ENCODE data around the gene DNAJB7.
"Not testable (repeated sequence)": the region's sequence is repeated elsewhere in the genome, so short reads cannot be mapped to it uniquely, and the experiment has no call there.

The DNAJB7 gene

DNA sequence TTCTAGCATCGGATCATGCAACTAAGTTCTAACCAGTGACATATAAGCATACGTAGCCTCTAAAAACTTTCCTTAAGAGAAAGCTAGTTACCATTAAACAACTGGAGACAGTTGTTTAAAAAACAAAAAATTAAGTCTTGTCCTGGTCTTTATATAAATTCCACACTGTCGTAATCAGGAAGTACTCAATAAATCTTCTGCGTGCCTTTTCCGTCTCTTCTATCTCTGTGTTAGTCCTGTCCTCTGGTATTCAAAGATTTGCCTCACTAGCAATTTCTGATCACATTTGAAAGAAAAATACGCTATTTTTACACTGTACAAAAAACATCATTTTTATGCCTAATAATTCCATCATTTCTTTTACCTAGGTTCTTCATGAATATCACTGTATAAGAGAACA lies 32.8 kb downstream of the DNAJB7 start:
- no peak overlapping the region for H3K27ac ChIP-seq (ENCODE audit: low read depth, low read length)
- H3K4me1 ChIP-seq (ENCODE audit: control insufficient read depth, insufficient read depth, low read length) = no peaks in the 10 kb centered on the region
- no peaks in the 10 kb centered on the region for H3K36me3 ChIP-seq (ENCODE audit: control insufficient read depth, insufficient read depth, low read length)
- H3K4me3 ChIP-seq (ENCODE audit: low read length) = no peak overlapping the region
- no peak overlapping the region for H3K9ac ChIP-seq (ENCODE audit: low read length)
- H3K27me3 ChIP-seq (ENCODE audit: control insufficient read depth, insufficient read depth, low read length) = no peaks in the 10 kb centered on the region

DNA sequence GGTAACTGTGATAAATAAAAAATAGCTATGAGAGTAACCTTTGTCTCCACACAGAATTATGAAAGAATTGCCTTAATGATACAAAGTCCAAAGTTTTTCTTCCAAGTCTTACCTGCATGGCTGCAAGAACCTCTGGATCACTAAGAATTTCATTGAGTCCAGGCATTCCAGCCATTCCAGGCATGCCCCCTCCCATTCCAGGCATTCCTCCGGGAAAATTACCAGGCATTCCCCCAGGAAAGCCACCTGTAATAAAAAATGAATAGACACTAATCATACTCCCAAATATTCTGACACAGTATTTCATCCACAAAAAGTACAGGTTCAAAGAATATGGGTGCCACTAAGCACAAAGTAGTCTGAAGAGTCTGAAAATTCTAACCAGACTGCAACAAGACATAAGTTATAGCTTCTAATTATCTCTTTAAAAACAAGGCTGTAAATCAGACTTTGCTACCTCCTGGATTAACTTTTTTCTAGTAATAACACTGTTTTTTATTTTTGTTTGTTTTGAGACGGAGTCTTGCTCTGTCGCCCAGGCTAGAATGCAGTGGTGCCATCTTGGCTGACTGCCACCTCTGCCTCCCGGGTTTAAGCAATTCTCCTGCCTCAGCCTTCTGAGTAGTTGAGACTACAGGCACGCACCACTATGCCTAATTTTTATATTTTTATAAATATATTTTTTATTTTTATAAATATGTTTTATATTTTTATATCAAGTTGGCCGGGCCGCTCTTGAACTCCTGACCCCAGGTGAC lies 34.8 kb downstream of the DNAJB7 start:
- no peak overlapping the region for H3K9ac ChIP-seq (ENCODE audit: low read length)
- H3K4me1 ChIP-seq (ENCODE audit: control insufficient read depth, insufficient read depth, low read length) = no peaks in the 10 kb centered on the region
- H3K4me3 ChIP-seq (ENCODE audit: low read length) = no peak overlapping the region
- no peaks in the 10 kb centered on the region for H3K36me3 ChIP-seq (ENCODE audit: control insufficient read depth, insufficient read depth, low read length)
- H3K27me3 ChIP-seq (ENCODE audit: control insufficient read depth, insufficient read depth, low read length) = no peaks in the 10 kb centered on the region
- no peak overlapping the region for H3K27ac ChIP-seq (ENCODE audit: low read depth, low read length)

DNA sequence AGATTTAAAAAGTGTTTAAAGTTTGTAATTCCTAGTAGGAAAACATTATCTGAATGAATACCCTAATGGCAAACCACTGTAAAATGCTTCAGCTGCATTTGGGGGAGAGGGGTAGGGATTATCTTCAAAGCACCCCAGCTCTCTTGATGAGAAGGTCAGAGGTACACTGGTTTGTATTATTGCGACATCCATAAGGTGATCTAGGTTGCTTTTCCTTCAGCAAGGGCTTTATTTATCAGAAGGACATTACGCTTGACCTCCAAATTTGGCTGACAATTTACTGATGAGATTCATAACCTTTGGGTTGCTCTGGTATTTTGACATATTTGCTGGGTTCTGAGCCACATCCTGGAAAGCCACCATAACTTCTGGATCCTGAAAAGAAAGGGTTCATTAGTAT lies 35.6 kb downstream of the DNAJB7 start:
- not testable (repeated sequence) for H3K4me1 ChIP-seq (ENCODE audit: control insufficient read depth, insufficient read depth, low read length); H3K9ac ChIP-seq (ENCODE audit: low read length); H3K36me3 ChIP-seq (ENCODE audit: control insufficient read depth, insufficient read depth, low read length); H3K27me3 ChIP-seq (ENCODE audit: control insufficient read depth, insufficient read depth, low read length); H3K27ac ChIP-seq (ENCODE audit: low read depth, low read length); H3K4me3 ChIP-seq (ENCODE audit: low read length)

DNA sequence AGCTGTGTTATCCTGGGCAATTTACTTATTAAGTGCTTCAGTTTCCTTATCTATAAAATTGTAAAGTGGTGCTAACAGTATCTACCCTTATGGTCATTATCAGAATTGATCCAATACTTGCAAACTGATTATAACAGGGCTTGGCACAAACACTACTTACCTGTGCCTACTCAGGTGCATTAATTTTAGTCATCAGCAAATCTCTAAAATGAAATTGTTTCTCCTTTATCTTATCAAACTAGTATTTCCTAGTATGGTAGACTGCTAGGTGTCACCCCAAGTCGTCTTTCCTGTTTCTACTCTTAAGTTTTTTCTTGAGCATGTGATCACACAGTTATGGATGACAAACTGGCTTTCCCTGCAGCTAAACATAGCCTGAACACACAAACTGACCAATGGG lies 38.5 kb downstream of the DNAJB7 start:
- Histone ChIP-seq H3K27me3 (ENCODE audit: control insufficient read depth, insufficient read depth, low read length) (no peaks in the 10 kb centered on the region), H3K4me1 (ENCODE audit: control insufficient read depth, insufficient read depth, low read length) (peaks cover 3% of the 10 kb centered on the region), H3K4me3 (ENCODE audit: low read length) (no peak overlapping the region), H3K9ac (ENCODE audit: low read length) (no peak overlapping the region), H3K36me3 (ENCODE audit: control insufficient read depth, insufficient read depth, low read length) (no peaks in the 10 kb centered on the region), H3K27ac (ENCODE audit: low read depth, low read length) (no peak overlapping the region)

DNA sequence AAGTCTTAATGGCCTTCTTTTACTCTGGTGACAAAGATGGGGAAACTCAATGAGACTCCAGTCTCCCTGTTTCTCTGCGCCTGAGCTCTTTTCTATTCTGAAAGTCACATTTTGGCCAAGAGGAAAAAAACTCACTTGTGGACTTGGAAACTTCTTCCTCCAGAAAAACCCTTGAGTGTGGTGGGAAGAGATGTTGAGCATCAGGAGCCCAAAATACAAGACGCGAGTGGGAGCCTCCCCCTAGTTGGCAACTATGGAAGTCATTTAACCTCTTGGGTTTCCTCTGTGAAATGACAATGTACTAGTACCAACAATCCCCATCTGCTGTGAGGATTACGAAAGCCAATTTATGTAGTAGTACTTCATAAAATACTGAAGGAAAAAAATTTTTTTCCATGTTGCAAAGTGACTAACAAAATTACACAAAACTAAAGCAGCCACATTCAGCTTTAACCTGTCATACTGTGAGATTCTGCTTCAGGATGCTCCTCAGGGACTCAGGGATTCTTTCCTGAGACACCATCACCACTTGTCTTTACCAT lies 42.2 kb downstream of the DNAJB7 start:
- H3K27me3 ChIP-seq (ENCODE audit: control insufficient read depth, insufficient read depth, low read length) = no peaks in the 10 kb centered on the region
- H3K4me3 ChIP-seq (ENCODE audit: low read length) = peak overlapping the region; percentile 51
- H3K27ac ChIP-seq (ENCODE audit: low read depth, low read length) = peak overlapping the region; percentile 2
- H3K36me3 ChIP-seq (ENCODE audit: control insufficient read depth, insufficient read depth, low read length) = no peaks in the 10 kb centered on the region
- peaks cover 15% of the 10 kb centered on the region for H3K4me1 ChIP-seq (ENCODE audit: control insufficient read depth, insufficient read depth, low read length)
- H3K9ac ChIP-seq (ENCODE audit: low read length) = no peak overlapping the region

DNA sequence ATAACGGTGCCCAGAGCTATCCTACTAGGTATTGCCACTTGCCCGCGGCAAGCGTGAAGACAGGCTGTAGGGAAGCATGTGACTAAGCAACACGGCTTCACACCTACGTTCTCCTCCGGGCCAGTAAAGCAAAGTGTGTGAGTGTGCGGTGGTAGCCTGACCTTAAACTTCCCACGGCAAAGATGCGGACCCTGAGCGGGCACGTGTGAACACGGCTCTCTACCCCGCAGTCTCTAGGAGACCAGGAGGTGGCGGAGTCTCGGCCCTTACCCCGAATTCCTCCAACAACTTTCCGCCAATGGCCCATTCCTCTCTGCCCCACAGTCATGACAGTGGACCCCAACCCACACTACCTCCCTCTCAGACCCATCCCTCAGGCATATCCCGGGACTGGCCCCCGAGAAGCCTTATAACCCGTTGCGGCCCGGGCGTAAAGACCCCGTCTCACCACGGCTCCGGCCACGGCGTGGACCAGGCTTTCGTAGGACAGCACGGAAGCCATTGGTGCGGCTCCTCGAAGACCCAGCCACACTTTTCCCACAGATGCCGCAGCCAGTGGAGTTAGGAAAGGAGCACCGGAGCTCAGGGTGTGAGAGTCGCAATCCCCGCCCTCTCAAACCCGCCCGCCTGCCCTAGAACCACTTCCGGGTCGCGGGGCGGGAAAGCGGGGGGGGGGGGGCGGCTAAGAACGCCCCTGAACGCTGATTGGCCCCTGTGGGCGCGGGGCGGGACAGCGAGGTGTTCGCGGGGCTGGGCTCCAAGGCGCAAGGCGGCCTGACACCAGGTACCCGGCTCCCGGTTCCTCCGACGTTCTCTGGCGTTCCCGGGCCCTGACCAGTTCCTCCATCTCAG lies 42.9 kb downstream of the DNAJB7 start, which contains the start of gene SLC25A17:
Gene SLC25A17, minus strand, starts transcription at position 600 of the 852 bp plus-strand sequence. Its CDS starts 98 bp downstream, at position 502.
- Histone ChIP-seq H3K27me3 (ENCODE audit: control insufficient read depth, insufficient read depth, low read length) (no peaks in the 10 kb centered on the region), H3K4me1 (ENCODE audit: control insufficient read depth, insufficient read depth, low read length) (peaks cover 15% of the 10 kb centered on the region), H3K9ac (ENCODE audit: low read length) (peak within 1 kb of the TSS; percentile 92), H3K4me3 (ENCODE audit: low read length) (peak within 1 kb of the TSS; percentile 99), H3K36me3 (ENCODE audit: control insufficient read depth, insufficient read depth, low read length) (no peaks in the 10 kb centered on the region), H3K27ac (ENCODE audit: low read depth, low read length) (peak within 1 kb of the TSS; percentile 79)

DNA sequence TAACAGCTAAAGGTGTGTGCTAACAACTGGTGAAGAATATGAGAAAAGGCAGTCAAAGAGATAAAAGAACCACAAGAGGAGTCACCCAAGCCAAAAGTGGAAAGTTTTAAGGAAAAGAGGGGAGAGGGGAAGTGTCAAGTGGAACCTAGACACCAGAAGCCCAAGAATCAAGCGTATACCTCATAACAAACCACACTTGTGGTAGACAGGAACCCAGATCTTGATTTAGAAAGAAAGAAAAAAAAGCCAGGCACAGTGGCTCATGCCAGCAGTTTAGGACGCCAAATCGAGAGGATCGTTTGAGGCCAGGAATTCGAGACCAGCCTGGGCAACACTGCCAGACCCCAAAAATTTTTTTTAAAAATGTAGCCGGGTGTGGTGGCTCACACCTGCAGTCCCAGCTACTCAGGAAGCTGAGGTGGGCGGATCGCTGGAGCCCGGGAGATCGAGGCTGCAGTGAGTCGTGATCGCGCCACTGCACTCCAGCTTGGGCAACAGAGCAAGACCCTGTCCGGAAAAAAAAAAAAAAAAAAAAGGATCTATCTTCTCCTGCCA lies 43.6 kb downstream of the DNAJB7 start:
- no peak overlapping the region for H3K27ac ChIP-seq (ENCODE audit: low read depth, low read length)
- H3K4me3 ChIP-seq (ENCODE audit: low read length) = peak overlapping the region; percentile 99
- no peaks in the 10 kb centered on the region for H3K36me3 ChIP-seq (ENCODE audit: control insufficient read depth, insufficient read depth, low read length)
- H3K9ac ChIP-seq (ENCODE audit: low read length) = peak overlapping the region; percentile 92
- H3K4me1 ChIP-seq (ENCODE audit: control insufficient read depth, insufficient read depth, low read length) = peaks cover 15% of the 10 kb centered on the region
- H3K27me3 ChIP-seq (ENCODE audit: control insufficient read depth, insufficient read depth, low read length) = no peaks in the 10 kb centered on the region

DNA sequence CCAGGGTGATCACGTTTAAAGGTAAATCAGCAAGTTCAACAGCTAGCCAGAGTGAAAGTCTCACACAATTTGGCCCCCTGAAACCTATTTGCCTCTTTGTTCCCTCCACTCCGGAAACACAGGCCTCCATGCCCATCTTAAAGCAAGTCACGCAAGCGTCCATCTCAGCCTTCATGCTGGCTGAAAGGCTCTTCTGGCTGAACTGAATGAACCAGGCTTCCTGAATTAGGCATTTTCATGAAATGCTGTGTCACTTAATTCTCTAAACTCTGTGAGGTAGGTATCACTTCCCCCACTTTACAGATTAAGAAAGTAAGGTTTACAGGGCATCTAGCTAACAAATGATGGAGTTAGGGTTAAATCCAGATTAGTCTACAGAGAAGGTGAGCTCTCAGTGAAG lies 44.2 kb downstream of the DNAJB7 start:
- no peaks in the 10 kb centered on the region for H3K36me3 ChIP-seq (ENCODE audit: control insufficient read depth, insufficient read depth, low read length)
- H3K4me3 ChIP-seq (ENCODE audit: low read length) = peak overlapping the region; percentile 99
- H3K27me3 ChIP-seq (ENCODE audit: control insufficient read depth, insufficient read depth, low read length) = no peaks in the 10 kb centered on the region
- H3K27ac ChIP-seq (ENCODE audit: low read depth, low read length) = no peak overlapping the region
- H3K4me1 ChIP-seq (ENCODE audit: control insufficient read depth, insufficient read depth, low read length) = peaks cover 15% of the 10 kb centered on the region
- H3K9ac ChIP-seq (ENCODE audit: low read length) = no peak overlapping the region

DNA sequence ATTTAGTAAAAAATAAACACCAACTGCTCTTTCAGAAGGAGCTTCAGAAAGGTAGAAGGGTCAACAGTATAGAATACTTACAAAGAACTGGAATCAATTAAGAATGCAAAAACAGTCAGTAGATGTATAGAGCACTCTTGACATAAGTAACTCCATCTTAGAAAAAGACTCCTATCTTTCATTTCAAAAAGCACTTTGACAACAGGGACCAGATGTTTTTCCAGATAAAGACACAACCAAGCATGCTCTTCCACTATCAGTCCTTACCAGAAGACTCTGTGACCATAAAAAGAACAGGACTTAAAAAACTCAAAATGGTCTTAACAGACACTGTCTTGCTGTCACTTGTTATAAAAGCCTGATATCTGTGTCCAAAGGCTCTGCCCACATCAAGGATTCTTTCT lies 48.0 kb downstream of the DNAJB7 start:
- Histone ChIP-seq H3K4me3 (ENCODE audit: low read length) (no peak overlapping the region), H3K9ac (ENCODE audit: low read length) (no peak overlapping the region), H3K4me1 (ENCODE audit: control insufficient read depth, insufficient read depth, low read length) (peaks cover 15% of the 10 kb centered on the region), H3K27me3 (ENCODE audit: control insufficient read depth, insufficient read depth, low read length) (no peaks in the 10 kb centered on the region), H3K27ac (ENCODE audit: low read depth, low read length) (no peak overlapping the region), H3K36me3 (ENCODE audit: control insufficient read depth, insufficient read depth, low read length) (no peaks in the 10 kb centered on the region)

Measured in rectal smooth muscle tissue (tissue), 1 donor.